Psoas muscle (tissue), 8 donors: Measurements from ENCODE around the gene KIAA0040. TPM values are rescaled to one million over a fixed set of nuclear protein-coding genes. Genes with fewer than 3 reads are reported as not detected.

Source experiments
- ATAC-seq, 4 donors: fragments of 200-7000 bp; cut with Tn5 transposase; one replicate each; pipeline ENCODE4 v1.9.1; 2020; ENCODE audit warnings: moderate library complexity in 3 of 4, mild to moderate bottlenecking in 2 of 4
- DNase-seq, 2 donors: peaks; one replicate each; pipeline ENCODE4 v3.0.0-alpha.2; 2020
- H3K27ac ChIP-seq: fragments of 200-600 bp; one replicate; pipeline ENCODE4 v1.8.0; 2022
- H3K27me3 ChIP-seq, 3 donors: fragments of 200-600 bp in 1 of 3; one replicate each; pipeline versions ENCODE4 v1.6.1 to v1.8.0; 2013 to 2022; ENCODE audit warnings: low read length in 2 of 3, mild to moderate bottlenecking in 2 of 3, moderate library complexity in 1 of 3; ENCODE audit not compliant: insufficient read depth in 3 of 3
- H3K36me3 ChIP-seq, 2 donors: fragments of 200-600 bp in 1 of 2; one replicate each; pipeline versions ENCODE4 v1.6.1 to v1.8.0; 2013 to 2022; ENCODE audit warnings: low read depth in 1 of 2, mild to moderate bottlenecking in 1 of 2, moderate library complexity in 1 of 2; ENCODE audit not compliant: insufficient read depth in 1 of 2
- H3K4me1 ChIP-seq: fragments of 200-600 bp; one replicate; pipeline ENCODE4 v1.8.0; 2022
- H3K4me3 ChIP-seq: fragments of 200-600 bp; one replicate; pipeline ENCODE4 v1.8.0; 2022; ENCODE audit warnings: mild to moderate bottlenecking
- H3K9me3 ChIP-seq: fragments of 200-600 bp; one replicate; pipeline ENCODE4 v1.8.0; 2022
- WGBS, 3 donors: extraction: QIAGEN DNeasy Blood & Tissue Kit; methylation state at CpG; one replicate each; pipeline versions ENCODE4 v1.1.6 to v1.1.7; 2013; 5-methylcytosine and 5-hydroxymethylcytosine counted together
- intact Hi-C, 2 donors: fragments of 100-400 bp; cut with DNase I; formaldehyde crosslinking; loops; one replicate each; pipeline versions ENCODE4 v1.11.0 to v1.14.2; 2022
- polyA plus RNA-seq, 3 donors: library from polyadenylated mRNA; stranded (reverse); fragments of 200-250 nt; gene quantifications; one replicate each; pipeline ENCODE4 v1.2.3, GENCODE V29; 2013
- total RNA-seq, 4 donors: library from RNA; stranded (reverse); fragmentation: NEBNext Ultra II Directional in 2 of 4; extraction: Animal tissue kit (Norgen Biotek cat#: 25700) in 2 of 4; gene quantifications; one replicate each; pipeline versions ENCODE4 v1.2.1 to v1.2.4, GENCODE V29; 2021 to 2023
- TF ChIP-seq, protein P1 (sequence below): fragments of 200-600 bp; IDR thresholded peaks from one replicate; pipeline ENCODE4 v1.8.0; 2022; ENCODE audit warnings: antibody characterized with exemption
- donor health status: healthy with polysubstance abuse.
- donor health status: DM: no; HTN: no; CAD: no; lungs with moderate emphysema.
- donor health status: Bipolar disorder and iron deficiency.
- donor health status: healthy.
- donor health status: DM: yes; HTN: yes; CAD: no.
- donor health status: DM: no; HTN: no; CAD: no.
- donor health status: DM: no; HTN: no; CAD: no.
- donor health status: DM: yes; HTN: yes; CAD: no.

KIAA0040 gene
- total and polyA plus RNA-seq, 7 donors: 5.7 to 48.0 (median 11.0) TPM

DNA sequence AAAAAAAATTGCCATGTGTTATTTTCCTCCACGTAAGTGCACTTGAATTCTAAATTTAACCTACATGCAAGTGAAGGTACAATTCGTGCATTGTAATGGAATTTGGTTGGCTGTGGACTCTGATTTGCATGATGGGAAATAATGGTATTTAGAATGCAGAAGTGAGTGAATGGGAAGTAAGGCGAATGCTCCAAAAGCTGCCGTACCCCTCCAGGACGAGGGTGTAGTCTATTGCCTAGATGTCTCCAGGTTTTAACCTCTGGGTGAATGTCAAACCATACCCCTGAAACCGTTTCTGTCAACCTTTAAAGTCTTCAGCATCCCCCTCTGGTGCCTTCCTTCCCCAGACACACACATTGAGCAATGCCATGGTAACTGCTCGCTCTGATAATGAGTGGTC is 44.5 kb downstream of the KIAA0040 start:
- Histone ChIP-seq H3K4me3 (no peak overlapping the region), H3K27ac (no peak overlapping the region), H3K9me3 (no peaks in the 10 kb centered on the region), H3K27me3 (no peaks in the 10 kb centered on the region), H3K4me1 (peaks cover 4% of the 10 kb centered on the region), H3K36me3 (no peaks in the 10 kb centered on the region)
- TF ChIP-seq, protein P1, sequence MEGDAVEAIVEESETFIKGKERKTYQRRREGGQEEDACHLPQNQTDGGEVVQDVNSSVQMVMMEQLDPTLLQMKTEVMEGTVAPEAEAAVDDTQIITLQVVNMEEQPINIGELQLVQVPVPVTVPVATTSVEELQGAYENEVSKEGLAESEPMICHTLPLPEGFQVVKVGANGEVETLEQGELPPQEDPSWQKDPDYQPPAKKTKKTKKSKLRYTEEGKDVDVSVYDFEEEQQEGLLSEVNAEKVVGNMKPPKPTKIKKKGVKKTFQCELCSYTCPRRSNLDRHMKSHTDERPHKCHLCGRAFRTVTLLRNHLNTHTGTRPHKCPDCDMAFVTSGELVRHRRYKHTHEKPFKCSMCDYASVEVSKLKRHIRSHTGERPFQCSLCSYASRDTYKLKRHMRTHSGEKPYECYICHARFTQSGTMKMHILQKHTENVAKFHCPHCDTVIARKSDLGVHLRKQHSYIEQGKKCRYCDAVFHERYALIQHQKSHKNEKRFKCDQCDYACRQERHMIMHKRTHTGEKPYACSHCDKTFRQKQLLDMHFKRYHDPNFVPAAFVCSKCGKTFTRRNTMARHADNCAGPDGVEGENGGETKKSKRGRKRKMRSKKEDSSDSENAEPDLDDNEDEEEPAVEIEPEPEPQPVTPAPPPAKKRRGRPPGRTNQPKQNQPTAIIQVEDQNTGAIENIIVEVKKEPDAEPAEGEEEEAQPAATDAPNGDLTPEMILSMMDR: no peak
- DNase-seq: no peak
- intact Hi-C loops: loop anchor here in 1 of 2 donors (10.0 kb wide), 1 partner anchor 737 kb away; no protein-coding TSS in a partner anchor
- no peak for ATAC-seq
- WGBS, 3 donors: 78 to 82% (median 80%) methylated on average over 7 of the region's 7 CpGs

DNA sequence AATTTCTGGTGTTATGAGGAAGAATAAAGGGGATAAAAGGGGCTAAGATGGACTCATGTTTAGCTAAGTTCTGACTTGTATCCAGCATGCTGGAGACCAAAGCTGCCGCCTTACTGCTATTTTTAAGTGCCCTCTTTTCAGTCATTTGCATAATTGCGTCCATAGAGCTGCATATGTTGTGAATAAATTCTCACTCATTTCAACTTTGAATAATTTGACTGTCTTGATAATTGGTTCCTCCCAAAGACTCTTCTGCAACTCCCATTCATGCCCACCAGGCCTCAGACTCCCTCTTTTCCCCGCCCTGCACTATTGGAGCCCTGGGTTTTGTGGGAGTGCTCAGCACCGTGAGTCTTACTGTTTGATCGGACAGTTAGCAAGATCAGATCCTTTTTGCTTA is 45.0 kb downstream of the KIAA0040 start:
- H3K4me3 ChIP-seq: no peak overlapping the region
- H3K4me1 ChIP-seq: peaks cover 4% of the 10 kb centered on the region
- 95 to 97% (median 96%) methylated on average over 5 of the region's 5 CpGs for WGBS, 3 donors
- TF ChIP-seq, protein P1: no peak
- H3K27me3 ChIP-seq: peaks cover 0 to 3% (median 0%) of the 10 kb centered on the region in 3 donors
- intact Hi-C loops: loop anchor here in 1 of 2 donors (10.0 kb wide), 1 partner anchor 737 kb away; no protein-coding TSS in a partner anchor
- H3K27ac ChIP-seq: no peak overlapping the region
- no peak for DNase-seq
- no peak for ATAC-seq
- no peaks in the 10 kb centered on the region for H3K9me3 ChIP-seq
- H3K36me3 ChIP-seq: no peaks in the 10 kb centered on the region

DNA sequence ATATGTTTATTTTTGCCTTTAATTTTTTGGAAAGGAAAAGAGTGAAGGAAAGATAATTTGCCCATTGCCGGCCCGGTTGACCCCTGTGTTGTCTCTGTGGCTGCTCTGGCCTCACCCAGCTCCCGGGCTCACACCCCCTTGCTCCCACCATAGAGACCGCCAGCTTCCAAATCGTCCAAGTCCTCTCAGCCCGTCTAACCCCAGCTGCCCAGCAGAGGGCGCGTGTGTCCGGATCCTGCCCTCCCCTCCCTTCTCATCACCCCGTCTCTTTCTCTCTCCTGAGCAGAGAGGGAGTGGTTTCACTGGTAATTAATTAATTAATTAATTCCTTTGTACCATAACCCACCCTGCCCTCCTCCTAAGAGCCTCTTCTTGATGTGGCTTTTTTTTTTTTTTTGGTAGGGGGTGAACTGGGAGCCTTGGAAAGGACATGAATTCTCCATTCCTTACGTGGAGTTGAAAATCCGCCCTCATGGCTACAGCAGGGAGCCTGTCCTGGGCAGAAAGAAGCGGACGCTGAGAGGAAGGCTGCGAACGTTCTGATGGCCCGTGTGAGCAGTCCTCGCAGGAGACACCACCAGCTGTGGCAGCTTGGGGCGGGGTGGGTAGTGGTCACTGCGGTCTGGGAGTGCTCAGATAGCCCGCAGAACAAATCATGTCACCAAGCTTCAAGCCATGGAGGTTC is 45.9 kb downstream of the KIAA0040 start:
- Histone ChIP-seq H3K27me3 (peaks cover 0 to 3% (median 0%) of the 10 kb centered on the region in 3 donors), H3K9me3 (no peaks in the 10 kb centered on the region), H3K4me3 (no peak overlapping the region), H3K36me3 (no peaks in the 10 kb centered on the region), H3K4me1 (no peaks in the 10 kb centered on the region), H3K27ac (no peak overlapping the region)
- TF ChIP-seq, protein P1: peak; percentile 69
- DNase-seq (peak; percentile 61 to 82), ATAC-seq (peak; percentile 66 to 94 (median 84))
- WGBS, 3 donors: 26 to 29% (median 28%) methylated on average over 21 of the region's 21 CpGs
- intact Hi-C loops: loop anchor here in 1 of 2 donors (10.0 kb wide), 1 partner anchor 738 kb away; no protein-coding TSS in a partner anchor

DNA sequence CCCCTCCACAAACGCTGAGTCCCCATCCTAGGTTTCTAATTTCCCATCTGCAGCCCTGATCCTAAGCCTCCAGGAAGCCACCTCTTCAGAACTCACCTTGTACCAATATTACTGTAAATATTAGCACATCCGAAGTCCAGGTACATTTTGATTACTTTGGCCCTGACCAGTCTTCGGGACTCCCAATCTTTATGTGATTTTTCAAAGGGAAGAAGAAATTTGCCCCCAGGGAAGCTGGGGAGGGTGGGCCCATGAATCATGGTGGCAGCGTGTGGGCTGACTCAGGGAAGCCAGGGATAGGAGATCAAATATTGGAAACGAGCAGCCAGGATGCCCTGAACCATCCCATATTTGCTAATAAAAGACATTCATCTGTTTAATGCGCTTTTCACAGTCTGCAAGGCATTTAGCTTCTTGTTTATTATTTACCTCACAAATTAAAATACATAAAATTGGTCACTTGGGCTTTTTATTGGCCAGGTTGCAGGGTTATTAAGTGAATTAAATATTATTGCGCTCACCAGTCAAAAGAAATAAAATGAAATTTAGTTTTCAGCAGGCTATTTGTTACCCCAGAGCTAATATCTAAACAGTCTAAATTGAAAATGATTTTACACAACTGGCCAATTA is 46.6 kb downstream of the KIAA0040 start:
- Histone ChIP-seq H3K4me1 (no peaks in the 10 kb centered on the region), H3K36me3 (no peaks in the 10 kb centered on the region), H3K4me3 (no peak overlapping the region), H3K27me3 (peaks cover 0 to 3% (median 0%) of the 10 kb centered on the region in 3 donors), H3K27ac (no peak overlapping the region), H3K9me3 (no peaks in the 10 kb centered on the region)
- intact Hi-C loops: loop anchor here in 1 of 2 donors (10.0 kb wide), 1 partner anchor 739 kb away; no protein-coding TSS in a partner anchor
- ATAC-seq: no peak
- TF ChIP-seq, protein P1: no peak
- DNase-seq: no peak
- WGBS, 3 donors: 61 to 71% (median 66%) methylated on average over 7 of the region's 7 CpGs
